WTC11 (cell line): ENCODE measurements around the gene ADISSP. TPM values are rescaled to one million over a fixed set of nuclear protein-coding genes. Genes with fewer than 3 reads are reported as not detected.

ENCODE experiments used
- CREB1 ChIP-seq: sonication (generic); formaldehyde crosslinking; IDR thresholded peaks from 2 replicates; pipeline ENCODE4 v1.8.0; 2023; ENCODE audit warnings: mild to moderate bottlenecking, missing genetic modification reagents
- ESRRA ChIP-seq: sonication (generic); formaldehyde crosslinking; IDR thresholded peaks from 2 replicates; pipeline ENCODE4 v1.8.1; 2022; ENCODE audit warnings: mild to moderate bottlenecking, missing genetic modification reagents, borderline replicate concordance
- GABPB1 ChIP-seq: sonication (generic); formaldehyde crosslinking; IDR thresholded peaks from 2 replicates; pipeline ENCODE4 v1.8.1; 2023; ENCODE audit warnings: mild to moderate bottlenecking, missing genetic modification reagents
- MXD4 ChIP-seq: fragments of 250-450 bp; sonication (Bioruptor Pico); IDR thresholded peaks from 2 replicates; pipeline ENCODE4 v1.8.0; 2021; ENCODE audit warnings: mild to moderate bottlenecking, moderate library complexity, borderline replicate concordance
- MYBL2 ChIP-seq: sonication (generic); formaldehyde crosslinking; IDR thresholded peaks from 2 replicates; pipeline ENCODE4 v1.8.1; 2023; ENCODE audit warnings: mild to moderate bottlenecking, moderate library complexity, missing genetic modification reagents
- NFYB ChIP-seq: sonication (generic); formaldehyde crosslinking; conservative IDR thresholded peaks from 2 replicates; pipeline ENCODE4 v1.8.0; 2022; ENCODE audit warnings: low read depth, missing genetic modification reagents
- NR1H2 ChIP-seq: sonication (generic); formaldehyde crosslinking; IDR thresholded peaks from 2 replicates; pipeline ENCODE4 v1.9.0; 2021; ENCODE audit warnings: mild to moderate bottlenecking, moderate library complexity, missing genetic modification reagents
- OVOL2 ChIP-seq: fragments of 250-450 bp; sonication (Bioruptor Pico); IDR thresholded peaks from 2 replicates; pipeline ENCODE4 v1.9.0; 2021; ENCODE audit warnings: mild to moderate bottlenecking, borderline replicate concordance
- TEAD1 ChIP-seq: sonication (generic); formaldehyde crosslinking; IDR thresholded peaks from 2 replicates; pipeline ENCODE4 v1.8.0; 2022; ENCODE audit warnings: mild to moderate bottlenecking, missing genetic modification reagents
- ZNF263 ChIP-seq: sonication (generic); formaldehyde crosslinking; IDR thresholded peaks from 2 replicates; pipeline ENCODE4 v1.8.1; 2022; ENCODE audit warnings: low read depth, mild to moderate bottlenecking, moderate library complexity, missing genetic modification reagents
- ZNF416 ChIP-seq: fragments of 250-450 bp; sonication (Bioruptor Pico); IDR thresholded peaks from 2 replicates; pipeline ENCODE4 v1.9.0; 2021; ENCODE audit warnings: mild to moderate bottlenecking, inconsistent platforms
- ZNF423 ChIP-seq: fragments of 250-450 bp; sonication (Bioruptor Pico); IDR thresholded peaks from 2 replicates; pipeline ENCODE4 v2.1.2; 2022; ENCODE audit warnings: mild to moderate bottlenecking, moderate library complexity
- total RNA-seq: library from RNA; stranded (reverse); gene quantifications from 3 replicates; pipeline ENCODE4 v1.2.3, GENCODE V29; 2021
- TF ChIP-seq, protein P1 (sequence below): fragments of 250-450 bp; sonication (Bioruptor Pico); IDR thresholded peaks from 2 replicates; pipeline ENCODE4 v1.8.0; 2021; ENCODE audit warnings: mild to moderate bottlenecking
- TF ChIP-seq, protein P2 (sequence below): sonication (generic); formaldehyde crosslinking; IDR thresholded peaks from 2 replicates; pipeline ENCODE4 v1.8.1; 2022; ENCODE audit warnings: missing genetic modification reagents, borderline replicate concordance
- TF ChIP-seq, protein P3 (sequence below): fragments of 250-450 bp; sonication (Bioruptor Pico); IDR thresholded peaks from 2 replicates; pipeline ENCODE4 v1.9.0; 2021; ENCODE audit warnings: mild to moderate bottlenecking
- TF ChIP-seq, protein P4 (sequence below): sonication (generic); formaldehyde crosslinking; IDR thresholded peaks from 2 replicates; pipeline ENCODE4 v1.8.0; 2022; ENCODE audit warnings: mild to moderate bottlenecking, missing genetic modification reagents
- TF ChIP-seq, protein P5 (sequence below): sonication (generic); formaldehyde crosslinking; IDR thresholded peaks from 2 replicates; pipeline ENCODE4 v1.8.1; 2023; ENCODE audit warnings: mild to moderate bottlenecking, missing genetic modification reagents, moderate library complexity
- TF ChIP-seq, protein P6 (sequence below): sonication (generic); formaldehyde crosslinking; IDR thresholded peaks from 2 replicates; pipeline ENCODE4 v1.8.1; 2023; ENCODE audit warnings: mild to moderate bottlenecking, missing genetic modification reagents
- TF ChIP-seq, protein P7 (sequence below): sonication (generic); formaldehyde crosslinking; conservative IDR thresholded peaks from 2 replicates; pipeline ENCODE4 v1.8.1; 2023; ENCODE audit warnings: mild to moderate bottlenecking, low read depth, missing genetic modification reagents, moderate library complexity
- TF ChIP-seq, protein P8 (sequence below): sonication (generic); formaldehyde crosslinking; IDR thresholded peaks from 2 replicates; pipeline ENCODE4 v1.8.1; 2023; ENCODE audit warnings: mild to moderate bottlenecking, missing genetic modification reagents

ADISSP gene
- total RNA-seq, 1 experiment from 2014 or later: 129 TPM

DNA sequence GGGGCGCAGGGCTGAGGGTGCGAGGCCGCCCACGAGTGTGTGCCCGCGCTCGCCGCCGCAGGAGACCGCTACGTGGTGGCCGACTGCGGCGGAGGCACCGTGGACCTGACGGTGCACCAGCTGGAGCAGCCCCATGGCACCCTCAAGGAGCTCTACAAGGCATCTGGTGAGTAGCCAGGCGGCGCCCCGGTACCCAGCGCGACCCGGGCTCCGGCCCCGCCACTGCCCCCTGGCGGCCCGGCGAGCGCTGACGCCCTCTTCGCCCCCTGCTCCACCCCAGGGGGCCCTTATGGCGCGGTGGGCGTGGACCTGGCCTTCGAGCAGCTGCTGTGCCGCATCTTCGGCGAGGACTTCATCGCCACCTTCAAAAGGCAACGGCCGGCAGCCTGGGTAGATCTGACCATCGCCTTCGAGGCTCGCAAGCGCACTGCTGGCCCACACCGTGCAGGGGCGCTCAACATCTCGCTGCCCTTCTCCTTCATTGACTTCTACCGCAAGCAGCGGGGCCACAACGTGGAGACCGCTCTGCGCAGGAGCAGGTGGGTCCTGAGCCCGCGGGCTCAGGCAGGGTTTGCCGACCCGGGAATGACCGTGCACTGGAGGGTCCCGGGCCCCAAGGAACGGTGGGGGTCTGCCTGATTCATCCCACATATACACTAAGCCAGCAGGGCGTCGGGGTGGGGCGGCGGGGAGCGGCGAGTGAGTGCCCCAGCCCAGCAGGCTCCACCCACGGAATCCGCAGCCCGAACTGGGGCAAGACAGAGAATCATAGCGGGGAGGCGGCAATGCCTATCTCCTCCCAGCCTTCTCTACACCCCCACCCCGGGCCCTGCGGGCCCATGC, 17.6 kb downstream of the ADISSP start (continued):
- TF ChIP-seq, protein P1, sequence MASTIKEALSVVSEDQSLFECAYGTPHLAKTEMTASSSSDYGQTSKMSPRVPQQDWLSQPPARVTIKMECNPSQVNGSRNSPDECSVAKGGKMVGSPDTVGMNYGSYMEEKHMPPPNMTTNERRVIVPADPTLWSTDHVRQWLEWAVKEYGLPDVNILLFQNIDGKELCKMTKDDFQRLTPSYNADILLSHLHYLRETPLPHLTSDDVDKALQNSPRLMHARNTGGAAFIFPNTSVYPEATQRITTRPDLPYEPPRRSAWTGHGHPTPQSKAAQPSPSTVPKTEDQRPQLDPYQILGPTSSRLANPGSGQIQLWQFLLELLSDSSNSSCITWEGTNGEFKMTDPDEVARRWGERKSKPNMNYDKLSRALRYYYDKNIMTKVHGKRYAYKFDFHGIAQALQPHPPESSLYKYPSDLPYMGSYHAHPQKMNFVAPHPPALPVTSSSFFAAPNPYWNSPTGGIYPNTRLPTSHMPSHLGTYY: peak; percentile 32; the same call in 1 of the 2 replicates
- no peak for TF ChIP-seq GABPB1 (CRISPR knock-in tag)
- TF ChIP-seq MXD4 (CRISPR knock-in tag): no peak
- TF ChIP-seq, protein P2, sequence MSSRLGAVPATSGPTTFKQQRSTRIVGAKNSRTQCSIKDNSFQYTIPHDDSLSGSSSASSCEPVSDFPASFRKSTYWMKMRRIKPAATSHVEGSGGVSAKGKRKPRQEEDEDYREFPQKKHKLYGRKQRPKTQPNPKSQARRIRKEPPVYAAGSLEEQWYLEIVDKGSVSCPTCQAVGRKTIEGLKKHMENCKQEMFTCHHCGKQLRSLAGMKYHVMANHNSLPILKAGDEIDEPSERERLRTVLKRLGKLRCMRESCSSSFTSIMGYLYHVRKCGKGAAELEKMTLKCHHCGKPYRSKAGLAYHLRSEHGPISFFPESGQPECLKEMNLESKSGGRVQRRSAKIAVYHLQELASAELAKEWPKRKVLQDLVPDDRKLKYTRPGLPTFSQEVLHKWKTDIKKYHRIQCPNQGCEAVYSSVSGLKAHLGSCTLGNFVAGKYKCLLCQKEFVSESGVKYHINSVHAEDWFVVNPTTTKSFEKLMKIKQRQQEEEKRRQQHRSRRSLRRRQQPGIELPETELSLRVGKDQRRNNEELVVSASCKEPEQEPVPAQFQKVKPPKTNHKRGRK (CRISPR knock-in tag): no peak
- no peak for TF ChIP-seq NR1H2
- no peak; the same call in 1 of the 2 replicates for TF ChIP-seq ZNF263 (CRISPR knock-in tag)
- TF ChIP-seq, protein P3, sequence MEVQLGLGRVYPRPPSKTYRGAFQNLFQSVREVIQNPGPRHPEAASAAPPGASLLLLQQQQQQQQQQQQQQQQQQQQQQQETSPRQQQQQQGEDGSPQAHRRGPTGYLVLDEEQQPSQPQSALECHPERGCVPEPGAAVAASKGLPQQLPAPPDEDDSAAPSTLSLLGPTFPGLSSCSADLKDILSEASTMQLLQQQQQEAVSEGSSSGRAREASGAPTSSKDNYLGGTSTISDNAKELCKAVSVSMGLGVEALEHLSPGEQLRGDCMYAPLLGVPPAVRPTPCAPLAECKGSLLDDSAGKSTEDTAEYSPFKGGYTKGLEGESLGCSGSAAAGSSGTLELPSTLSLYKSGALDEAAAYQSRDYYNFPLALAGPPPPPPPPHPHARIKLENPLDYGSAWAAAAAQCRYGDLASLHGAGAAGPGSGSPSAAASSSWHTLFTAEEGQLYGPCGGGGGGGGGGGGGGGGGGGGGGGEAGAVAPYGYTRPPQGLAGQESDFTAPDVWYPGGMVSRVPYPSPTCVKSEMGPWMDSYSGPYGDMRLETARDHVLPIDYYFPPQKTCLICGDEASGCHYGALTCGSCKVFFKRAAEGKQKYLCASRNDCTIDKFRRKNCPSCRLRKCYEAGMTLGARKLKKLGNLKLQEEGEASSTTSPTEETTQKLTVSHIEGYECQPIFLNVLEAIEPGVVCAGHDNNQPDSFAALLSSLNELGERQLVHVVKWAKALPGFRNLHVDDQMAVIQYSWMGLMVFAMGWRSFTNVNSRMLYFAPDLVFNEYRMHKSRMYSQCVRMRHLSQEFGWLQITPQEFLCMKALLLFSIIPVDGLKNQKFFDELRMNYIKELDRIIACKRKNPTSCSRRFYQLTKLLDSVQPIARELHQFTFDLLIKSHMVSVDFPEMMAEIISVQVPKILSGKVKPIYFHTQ (CRISPR knock-in tag): no peak
- TF ChIP-seq MYBL2 (CRISPR knock-in tag): no peak
- TF ChIP-seq, protein P4, sequence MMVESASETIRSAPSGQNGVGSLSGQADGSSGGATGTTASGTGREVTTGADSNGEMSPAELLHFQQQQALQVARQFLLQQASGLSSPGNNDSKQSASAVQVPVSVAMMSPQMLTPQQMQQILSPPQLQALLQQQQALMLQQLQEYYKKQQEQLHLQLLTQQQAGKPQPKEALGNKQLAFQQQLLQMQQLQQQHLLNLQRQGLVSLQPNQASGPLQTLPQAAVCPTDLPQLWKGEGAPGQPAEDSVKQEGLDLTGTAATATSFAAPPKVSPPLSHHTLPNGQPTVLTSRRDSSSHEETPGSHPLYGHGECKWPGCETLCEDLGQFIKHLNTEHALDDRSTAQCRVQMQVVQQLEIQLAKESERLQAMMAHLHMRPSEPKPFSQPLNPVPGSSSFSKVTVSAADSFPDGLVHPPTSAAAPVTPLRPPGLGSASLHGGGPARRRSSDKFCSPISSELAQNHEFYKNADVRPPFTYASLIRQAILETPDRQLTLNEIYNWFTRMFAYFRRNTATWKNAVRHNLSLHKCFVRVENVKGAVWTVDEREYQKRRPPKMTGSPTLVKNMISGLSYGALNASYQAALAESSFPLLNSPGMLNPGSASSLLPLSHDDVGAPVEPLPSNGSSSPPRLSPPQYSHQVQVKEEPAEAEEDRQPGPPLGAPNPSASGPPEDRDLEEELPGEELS: no peak; the same call in 1 of the 2 replicates
- peak; percentile 79 for TF ChIP-seq TEAD1
- TF ChIP-seq, protein P5, sequence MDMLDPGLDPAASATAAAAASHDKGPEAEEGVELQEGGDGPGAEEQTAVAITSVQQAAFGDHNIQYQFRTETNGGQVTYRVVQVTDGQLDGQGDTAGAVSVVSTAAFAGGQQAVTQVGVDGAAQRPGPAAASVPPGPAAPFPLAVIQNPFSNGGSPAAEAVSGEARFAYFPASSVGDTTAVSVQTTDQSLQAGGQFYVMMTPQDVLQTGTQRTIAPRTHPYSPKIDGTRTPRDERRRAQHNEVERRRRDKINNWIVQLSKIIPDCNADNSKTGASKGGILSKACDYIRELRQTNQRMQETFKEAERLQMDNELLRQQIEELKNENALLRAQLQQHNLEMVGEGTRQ (CRISPR knock-in tag): 0 out of 2 replicates have a peak, but pooled peaks have one; percentile 12
- no peak for TF ChIP-seq NFYB
- no peak for TF ChIP-seq ESRRA (CRISPR knock-in tag)
- TF ChIP-seq ZNF423 (CRISPR knock-in tag): peak; percentile 60
- TF ChIP-seq, protein P6, sequence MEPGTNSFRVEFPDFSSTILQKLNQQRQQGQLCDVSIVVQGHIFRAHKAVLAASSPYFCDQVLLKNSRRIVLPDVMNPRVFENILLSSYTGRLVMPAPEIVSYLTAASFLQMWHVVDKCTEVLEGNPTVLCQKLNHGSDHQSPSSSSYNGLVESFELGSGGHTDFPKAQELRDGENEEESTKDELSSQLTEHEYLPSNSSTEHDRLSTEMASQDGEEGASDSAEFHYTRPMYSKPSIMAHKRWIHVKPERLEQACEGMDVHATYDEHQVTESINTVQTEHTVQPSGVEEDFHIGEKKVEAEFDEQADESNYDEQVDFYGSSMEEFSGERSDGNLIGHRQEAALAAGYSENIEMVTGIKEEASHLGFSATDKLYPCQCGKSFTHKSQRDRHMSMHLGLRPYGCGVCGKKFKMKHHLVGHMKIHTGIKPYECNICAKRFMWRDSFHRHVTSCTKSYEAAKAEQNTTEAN (CRISPR knock-in tag): peak; percentile 80; the same call in 1 of the 2 replicates
- TF ChIP-seq, protein P7, sequence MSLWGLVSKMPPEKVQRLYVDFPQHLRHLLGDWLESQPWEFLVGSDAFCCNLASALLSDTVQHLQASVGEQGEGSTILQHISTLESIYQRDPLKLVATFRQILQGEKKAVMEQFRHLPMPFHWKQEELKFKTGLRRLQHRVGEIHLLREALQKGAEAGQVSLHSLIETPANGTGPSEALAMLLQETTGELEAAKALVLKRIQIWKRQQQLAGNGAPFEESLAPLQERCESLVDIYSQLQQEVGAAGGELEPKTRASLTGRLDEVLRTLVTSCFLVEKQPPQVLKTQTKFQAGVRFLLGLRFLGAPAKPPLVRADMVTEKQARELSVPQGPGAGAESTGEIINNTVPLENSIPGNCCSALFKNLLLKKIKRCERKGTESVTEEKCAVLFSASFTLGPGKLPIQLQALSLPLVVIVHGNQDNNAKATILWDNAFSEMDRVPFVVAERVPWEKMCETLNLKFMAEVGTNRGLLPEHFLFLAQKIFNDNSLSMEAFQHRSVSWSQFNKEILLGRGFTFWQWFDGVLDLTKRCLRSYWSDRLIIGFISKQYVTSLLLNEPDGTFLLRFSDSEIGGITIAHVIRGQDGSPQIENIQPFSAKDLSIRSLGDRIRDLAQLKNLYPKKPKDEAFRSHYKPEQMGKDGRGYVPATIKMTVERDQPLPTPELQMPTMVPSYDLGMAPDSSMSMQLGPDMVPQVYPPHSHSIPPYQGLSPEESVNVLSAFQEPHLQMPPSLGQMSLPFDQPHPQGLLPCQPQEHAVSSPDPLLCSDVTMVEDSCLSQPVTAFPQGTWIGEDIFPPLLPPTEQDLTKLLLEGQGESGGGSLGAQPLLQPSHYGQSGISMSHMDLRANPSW (CRISPR knock-in tag): no peak
- TF ChIP-seq OVOL2 (CRISPR knock-in tag): no peak
- TF ChIP-seq ZNF416: no peak
- 0 out of 2 replicates have a peak, but pooled peaks have one; percentile 33 for TF ChIP-seq CREB1
- TF ChIP-seq, protein P8, sequence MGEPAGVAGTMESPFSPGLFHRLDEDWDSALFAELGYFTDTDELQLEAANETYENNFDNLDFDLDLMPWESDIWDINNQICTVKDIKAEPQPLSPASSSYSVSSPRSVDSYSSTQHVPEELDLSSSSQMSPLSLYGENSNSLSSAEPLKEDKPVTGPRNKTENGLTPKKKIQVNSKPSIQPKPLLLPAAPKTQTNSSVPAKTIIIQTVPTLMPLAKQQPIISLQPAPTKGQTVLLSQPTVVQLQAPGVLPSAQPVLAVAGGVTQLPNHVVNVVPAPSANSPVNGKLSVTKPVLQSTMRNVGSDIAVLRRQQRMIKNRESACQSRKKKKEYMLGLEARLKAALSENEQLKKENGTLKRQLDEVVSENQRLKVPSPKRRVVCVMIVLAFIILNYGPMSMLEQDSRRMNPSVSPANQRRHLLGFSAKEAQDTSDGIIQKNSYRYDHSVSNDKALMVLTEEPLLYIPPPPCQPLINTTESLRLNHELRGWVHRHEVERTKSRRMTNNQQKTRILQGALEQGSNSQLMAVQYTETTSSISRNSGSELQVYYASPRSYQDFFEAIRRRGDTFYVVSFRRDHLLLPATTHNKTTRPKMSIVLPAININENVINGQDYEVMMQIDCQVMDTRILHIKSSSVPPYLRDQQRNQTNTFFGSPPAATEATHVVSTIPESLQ (CRISPR knock-in tag): no peak
